Caco-2 (cell line): ENCODE data around the gene DCST1. TPM values are rescaled to one million over a fixed set of nuclear protein-coding genes. Genes with fewer than 3 reads are reported as not detected.

Experiments
- BruUV-seq: library from RNA; stranded (reverse); fragments of 400-500 nt; replicated peaks from 2 replicates; lab custom pipeline; 2021; lab: Mats Ljungman, UMichigan
- CTCF ChIA-PET: fragments of 300-600 bp; sonication (Branson Sonifier 250); formaldehyde crosslinking; loops from one replicate; lab custom pipeline; 2022; ENCODE audit warnings: antibody characterized with exemption; lab: Charles Lee
- POLR2A ChIA-PET: fragments of 300-600 bp; sonication (Branson Sonifier 250); formaldehyde crosslinking; loops from one replicate; lab custom pipeline; 2022; ENCODE audit warnings: antibody characterized with exemption; lab: Charles Lee
- DNase-seq, 2 experiments: peaks; one replicate each; pipeline versions ENCODE4 v3.0.0 to v3.0.0-alpha.2; 2020 to 2022
- H3K27me3 ChIP-seq: replicated peaks from 2 replicates; pipeline ENCODE4 v1.6.0; 2011; ENCODE audit warnings: low read length; ENCODE audit not compliant: control insufficient read depth, insufficient read depth
- H3K36me3 ChIP-seq: 2 replicates; pipeline ENCODE4 v1.5.1; 2011; ENCODE audit warnings: low read length; ENCODE audit not compliant: control insufficient read depth, insufficient read depth
- H3K4me1 ChIP-seq: fragments of 250-450 bp; sonication (Bioruptor Pico); 2 replicates; pipeline ENCODE4 v1.5.1; 2020; ENCODE audit warnings: mild to moderate bottlenecking
- H3K4me3 ChIP-seq: 2 replicates; pipeline ENCODE4 v1.5.1; 2011; ENCODE audit warnings: low read depth, mild to moderate bottlenecking, control low read depth, low read length
- H3K9me3 ChIP-seq: fragments of 250-450 bp; sonication (Bioruptor Pico); 2 replicates; pipeline ENCODE4 v1.5.1; 2020; ENCODE audit warnings: mild to moderate bottlenecking, moderate library complexity
- H3K27ac Mint-ChIP-seq: one replicate; pipeline ENCODE4 v1.8.0; 2022; ENCODE audit warnings: mixed read lengths; ENCODE audit not compliant: unreplicated experiment
- H3K27me3 Mint-ChIP-seq: one replicate; pipeline ENCODE4 v1.8.0; 2022; ENCODE audit warnings: mixed read lengths; ENCODE audit not compliant: insufficient read depth, unreplicated experiment
- H3K36me3 Mint-ChIP-seq: one replicate; pipeline ENCODE4 v1.8.0; 2022; ENCODE audit warnings: mild to moderate bottlenecking, mixed read lengths; ENCODE audit not compliant: insufficient read depth, unreplicated experiment
- H3K4me1 Mint-ChIP-seq: one replicate; pipeline ENCODE4 v1.8.0; 2022; ENCODE audit warnings: low read depth, mixed read lengths; ENCODE audit not compliant: unreplicated experiment
- H3K4me3 Mint-ChIP-seq: one replicate; pipeline ENCODE4 v1.8.0; 2022; ENCODE audit warnings: mild to moderate bottlenecking, moderate library complexity, mixed read lengths; ENCODE audit not compliant: unreplicated experiment
- H3K9me3 Mint-ChIP-seq: one replicate; pipeline ENCODE4 v1.8.0; 2022; ENCODE audit warnings: mixed read lengths; ENCODE audit not compliant: unreplicated experiment
- intact Hi-C: fragments of 100-400 bp; cut with micrococcal nuclease; formaldehyde crosslinking; loops from one replicate; pipeline ENCODE4 v1.10.0; 2022; ENCODE audit not compliant: unreplicated experiment
- total RNA-seq: library from RNA; stranded (reverse); gene quantifications from 2 replicates; pipeline ENCODE4 v1.2.3, GENCODE V29; 2022
- TF ChIP-seq, protein P1 (sequence below), 2 experiments: fragments of 200-600 bp in 1 of 2; IDR thresholded peaks; 1 replicate in 1 of 2; 2 replicates in 1 of 2; pipeline versions ENCODE4 v1.5.1 to v1.8.0; 2011 to 2022; ENCODE audit warnings: antibody characterized with exemption in 1 of 2, control low read depth in 1 of 2, inconsistent platforms in 1 of 2, low read depth in 1 of 2, low read length in 1 of 2, mild to moderate bottlenecking in 1 of 2, moderate library complexity in 1 of 2; ENCODE audit not compliant: insufficient read depth in 1 of 2, severe bottlenecking in 1 of 2, unreplicated experiment in 1 of 2

Gene DCST1
- total RNA-seq, 1 experiment from 2014 or later, result not detected

DNA sequence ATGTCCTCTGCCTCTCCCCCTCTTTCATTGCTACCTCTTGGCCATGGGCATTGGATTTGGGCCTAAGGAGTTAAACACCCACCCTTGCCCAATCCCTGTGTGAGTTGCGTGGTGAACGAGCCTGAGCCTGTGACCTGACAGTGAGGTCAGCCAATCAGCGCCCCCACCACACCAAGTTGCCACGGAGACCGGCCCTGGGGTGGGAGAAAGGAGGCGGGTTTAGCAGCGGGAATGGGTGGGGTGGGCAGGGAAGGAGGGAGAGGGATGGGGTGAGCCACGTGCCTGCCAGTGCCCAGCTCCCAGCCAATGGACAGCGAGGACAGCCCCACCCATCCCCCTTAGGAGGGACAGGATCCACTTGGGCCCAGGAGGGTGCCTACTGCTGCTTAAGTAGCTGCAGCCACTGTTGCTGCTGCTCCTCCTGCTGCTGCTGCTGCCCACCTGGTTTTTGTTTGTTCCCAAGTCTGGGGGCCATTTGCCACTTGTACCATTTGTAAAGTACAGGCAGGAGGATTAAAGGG is 21.5 kb upstream of the DCST1 start:
- Mint-ChIP-seq H3K9me3 (no peaks in the 10 kb centered on the region), H3K27me3 (no peaks in the 10 kb centered on the region), H3K4me3 (no peak overlapping the region), H3K36me3 (peaks cover 43% of the 10 kb centered on the region), H3K27ac (no peak overlapping the region), H3K4me1 (peaks cover 21% of the 10 kb centered on the region)
- TF ChIP-seq, protein P1, sequence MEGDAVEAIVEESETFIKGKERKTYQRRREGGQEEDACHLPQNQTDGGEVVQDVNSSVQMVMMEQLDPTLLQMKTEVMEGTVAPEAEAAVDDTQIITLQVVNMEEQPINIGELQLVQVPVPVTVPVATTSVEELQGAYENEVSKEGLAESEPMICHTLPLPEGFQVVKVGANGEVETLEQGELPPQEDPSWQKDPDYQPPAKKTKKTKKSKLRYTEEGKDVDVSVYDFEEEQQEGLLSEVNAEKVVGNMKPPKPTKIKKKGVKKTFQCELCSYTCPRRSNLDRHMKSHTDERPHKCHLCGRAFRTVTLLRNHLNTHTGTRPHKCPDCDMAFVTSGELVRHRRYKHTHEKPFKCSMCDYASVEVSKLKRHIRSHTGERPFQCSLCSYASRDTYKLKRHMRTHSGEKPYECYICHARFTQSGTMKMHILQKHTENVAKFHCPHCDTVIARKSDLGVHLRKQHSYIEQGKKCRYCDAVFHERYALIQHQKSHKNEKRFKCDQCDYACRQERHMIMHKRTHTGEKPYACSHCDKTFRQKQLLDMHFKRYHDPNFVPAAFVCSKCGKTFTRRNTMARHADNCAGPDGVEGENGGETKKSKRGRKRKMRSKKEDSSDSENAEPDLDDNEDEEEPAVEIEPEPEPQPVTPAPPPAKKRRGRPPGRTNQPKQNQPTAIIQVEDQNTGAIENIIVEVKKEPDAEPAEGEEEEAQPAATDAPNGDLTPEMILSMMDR (IDR thresholded peaks at IDR 0.05; ENCODE audit: insufficient read depth in 1 of 2, low read depth in 1 of 2, low read length in 1 of 2, severe bottlenecking in 1 of 2, unreplicated experiment in 1 of 2), result no peak
- Histone ChIP-seq H3K9me3 (no peaks in the 10 kb centered on the region), H3K36me3 (peaks cover 1% of the 10 kb centered on the region), H3K4me3 (no peak overlapping the region), H3K27me3 (no peaks in the 10 kb centered on the region), H3K4me1 (peaks cover 42% of the 10 kb centered on the region)
- no TSS peak for BruUV-seq
- intact Hi-C loops, result no loop called here
- ChIA-PET POLR2A (no interaction called here), CTCF (interaction anchor here (1.1 kb wide), 1 partner anchor 10 kb away, joined by 4 read pairs; the partner anchor contains the start of gene ZBTB7B)
- no peak for DNase-seq

DNA sequence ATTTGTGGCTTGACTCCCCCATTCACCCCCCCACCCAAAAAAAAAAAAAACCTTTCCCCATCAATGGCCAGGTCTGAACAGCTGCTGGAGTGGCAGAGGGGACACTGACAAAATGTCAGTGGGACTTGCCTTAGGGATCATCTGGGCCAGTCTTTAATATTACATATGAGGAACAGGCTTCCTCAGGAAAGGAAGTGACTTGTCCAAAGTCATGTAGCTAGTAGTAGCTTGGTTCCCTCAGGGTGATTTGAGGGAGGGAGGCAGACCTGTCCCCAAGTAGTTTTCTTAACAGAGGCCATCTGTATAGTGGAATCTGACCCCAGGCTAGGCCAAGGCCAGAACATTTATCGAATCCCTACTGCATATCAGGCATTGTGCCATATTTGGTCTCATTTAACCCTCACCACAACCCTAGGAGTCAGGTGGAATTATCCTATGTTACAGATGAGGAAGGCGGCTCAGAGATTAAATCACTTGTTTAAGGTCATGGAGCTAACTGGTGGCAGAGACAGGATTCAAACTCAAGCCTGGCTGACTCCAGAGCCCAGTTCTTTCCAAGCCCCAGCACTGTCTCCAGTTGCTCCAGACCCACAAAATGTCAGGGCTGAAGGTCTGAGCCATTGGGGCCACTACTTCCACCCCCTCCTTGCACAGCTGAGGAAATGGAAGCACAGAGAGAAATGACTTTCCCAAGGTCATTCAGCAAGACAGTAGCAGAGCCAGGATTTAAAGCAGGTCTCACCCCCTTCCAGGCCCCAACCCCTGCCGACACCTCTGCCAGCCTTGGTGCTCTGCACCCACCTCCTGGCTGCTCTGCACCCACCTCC is 20.6 kb upstream of the DCST1 start:
- H3K4me1 ChIP-seq, result peaks cover 39% of the 10 kb centered on the region
- H3K27me3 Mint-ChIP-seq, result no peaks in the 10 kb centered on the region
- no peaks in the 10 kb centered on the region for H3K27me3 ChIP-seq
- no peak overlapping the region for H3K4me3 Mint-ChIP-seq
- POLR2A ChIA-PET, result no interaction called here
- intact Hi-C loops, result no loop called here
- peaks cover 21% of the 10 kb centered on the region for H3K4me1 Mint-ChIP-seq
- TF ChIP-seq, protein P1 (IDR thresholded peaks at IDR 0.05; ENCODE audit: insufficient read depth in 1 of 2, low read depth in 1 of 2, low read length in 1 of 2, severe bottlenecking in 1 of 2, unreplicated experiment in 1 of 2), result no peak
- H3K27ac Mint-ChIP-seq, result no peak overlapping the region
- no peaks in the 10 kb centered on the region for H3K9me3 ChIP-seq
- no peak for DNase-seq
- no peaks in the 10 kb centered on the region for H3K9me3 Mint-ChIP-seq
- CTCF ChIA-PET, result interaction anchor here (1.1 kb wide), 1 partner anchor 11 kb away, joined by 4 read pairs; the partner anchor contains the start of gene ZBTB7B
- no peak overlapping the region for H3K4me3 ChIP-seq
- no TSS peak for BruUV-seq
- peaks cover 1% of the 10 kb centered on the region for H3K36me3 ChIP-seq
- H3K36me3 Mint-ChIP-seq, result peaks cover 51% of the 10 kb centered on the region

DNA sequence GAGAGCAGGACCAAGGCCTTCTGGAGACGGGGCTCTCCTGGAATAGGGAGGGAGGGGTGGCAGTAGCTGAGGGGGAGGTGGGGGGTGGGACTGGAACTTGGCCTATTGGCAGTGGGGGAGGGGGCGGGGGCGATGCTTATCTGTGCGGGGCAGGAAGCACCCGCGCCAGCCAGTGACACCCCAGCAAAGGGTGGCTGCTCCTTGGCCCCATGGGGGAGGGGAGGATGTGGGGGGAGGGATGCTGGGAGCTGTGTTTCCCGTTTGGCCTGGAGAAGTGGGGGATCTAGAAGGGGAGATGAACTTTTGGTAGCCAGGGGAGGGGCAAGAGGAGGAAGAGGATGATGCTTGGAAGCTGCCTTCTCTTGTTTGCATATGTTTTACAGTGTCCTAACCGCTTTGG is 20.0 kb upstream of the DCST1 start:
- CTCF ChIA-PET, result no interaction called here
- Histone ChIP-seq H3K36me3 (peaks cover 1% of the 10 kb centered on the region), H3K4me1 (peaks cover 34% of the 10 kb centered on the region), H3K27me3 (no peaks in the 10 kb centered on the region), H3K9me3 (no peaks in the 10 kb centered on the region), H3K4me3 (no peak overlapping the region)
- H3K27me3 Mint-ChIP-seq, result no peaks in the 10 kb centered on the region
- no peak overlapping the region for H3K4me3 Mint-ChIP-seq
- H3K36me3 Mint-ChIP-seq, result peaks cover 54% of the 10 kb centered on the region
- intact Hi-C loops, result no loop called here
- POLR2A ChIA-PET, result no interaction called here
- H3K27ac Mint-ChIP-seq, result no peak overlapping the region
- H3K9me3 Mint-ChIP-seq, result no peaks in the 10 kb centered on the region
- peaks cover 23% of the 10 kb centered on the region for H3K4me1 Mint-ChIP-seq
- TF ChIP-seq, protein P1 (IDR thresholded peaks at IDR 0.05; ENCODE audit: insufficient read depth in 1 of 2, low read depth in 1 of 2, low read length in 1 of 2, severe bottlenecking in 1 of 2, unreplicated experiment in 1 of 2), result no peak
- no TSS peak for BruUV-seq
- no peak for DNase-seq
